Measurements from ENCODE around the gene ZNF701.
A peak's percentile ranks its signal among the peaks of the same experiment; 100 is the strongest.

DNA sequence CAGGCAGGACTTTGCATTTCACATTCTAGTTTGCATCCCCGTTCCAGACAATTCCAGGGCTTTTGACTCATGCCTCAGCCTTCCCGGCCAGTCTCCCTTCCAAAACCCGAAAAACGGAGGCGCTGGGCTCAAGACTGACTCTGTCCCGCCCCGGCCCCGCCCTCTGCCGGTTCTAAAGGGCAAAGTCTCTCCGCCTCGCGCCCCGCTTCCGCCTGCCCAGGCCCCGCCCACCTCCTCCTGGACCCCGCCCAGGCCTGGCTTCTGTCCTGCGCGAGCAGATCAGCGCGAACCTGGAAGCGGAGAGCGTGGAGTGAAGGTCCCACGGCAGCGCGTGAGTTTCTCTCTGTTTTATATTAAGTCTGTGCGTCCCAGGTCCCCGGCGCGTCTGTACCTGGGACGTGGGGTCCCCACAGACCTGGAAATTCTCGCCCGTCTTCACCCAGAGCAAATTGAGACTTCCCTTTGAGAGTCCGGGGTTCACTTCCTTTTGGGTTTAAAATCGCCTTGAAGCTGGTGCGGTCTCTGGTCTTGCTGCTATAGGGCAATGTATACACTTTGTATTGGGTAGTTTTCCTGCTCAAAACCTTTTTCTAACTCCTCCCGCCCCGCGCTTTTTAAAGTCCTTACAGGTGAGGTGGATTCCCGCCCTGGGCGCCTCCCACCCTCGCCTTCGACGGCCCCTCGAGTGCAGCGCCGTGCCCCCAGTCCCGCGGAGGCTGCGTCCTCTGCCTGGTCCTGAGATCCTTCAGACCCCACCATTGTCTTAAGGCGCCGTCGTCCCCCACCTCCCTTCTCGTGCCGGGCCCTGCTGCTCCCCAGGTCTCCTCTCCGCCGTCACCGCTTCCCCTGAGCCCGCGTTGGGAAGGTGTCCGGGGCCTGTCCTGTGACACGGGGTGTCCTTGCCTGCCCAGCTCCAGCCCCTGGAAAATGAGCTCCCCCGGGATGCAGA, 31.2 kb downstream of the ZNF701 start:
- TF ChIP-seq, protein P1, sequence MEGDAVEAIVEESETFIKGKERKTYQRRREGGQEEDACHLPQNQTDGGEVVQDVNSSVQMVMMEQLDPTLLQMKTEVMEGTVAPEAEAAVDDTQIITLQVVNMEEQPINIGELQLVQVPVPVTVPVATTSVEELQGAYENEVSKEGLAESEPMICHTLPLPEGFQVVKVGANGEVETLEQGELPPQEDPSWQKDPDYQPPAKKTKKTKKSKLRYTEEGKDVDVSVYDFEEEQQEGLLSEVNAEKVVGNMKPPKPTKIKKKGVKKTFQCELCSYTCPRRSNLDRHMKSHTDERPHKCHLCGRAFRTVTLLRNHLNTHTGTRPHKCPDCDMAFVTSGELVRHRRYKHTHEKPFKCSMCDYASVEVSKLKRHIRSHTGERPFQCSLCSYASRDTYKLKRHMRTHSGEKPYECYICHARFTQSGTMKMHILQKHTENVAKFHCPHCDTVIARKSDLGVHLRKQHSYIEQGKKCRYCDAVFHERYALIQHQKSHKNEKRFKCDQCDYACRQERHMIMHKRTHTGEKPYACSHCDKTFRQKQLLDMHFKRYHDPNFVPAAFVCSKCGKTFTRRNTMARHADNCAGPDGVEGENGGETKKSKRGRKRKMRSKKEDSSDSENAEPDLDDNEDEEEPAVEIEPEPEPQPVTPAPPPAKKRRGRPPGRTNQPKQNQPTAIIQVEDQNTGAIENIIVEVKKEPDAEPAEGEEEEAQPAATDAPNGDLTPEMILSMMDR (IDR thresholded peaks at IDR 0.05; ENCODE audit: low read depth, low read length) = no peak
- peak; percentile 80 for TF ChIP-seq POLR2A (IDR thresholded peaks at IDR 0.05; ENCODE audit: extremely low read depth, insufficient read length)

Measured in NB4 (cell line).